HG03342 (cell line): ENCODE measurements around the gene MED27.

Source experiments
- ATAC-seq: cut with Tn5 transposase; IDR thresholded peaks from one replicate; pipeline ENCODE4 v1.9.1; 2021; ENCODE audit warnings: mild to moderate bottlenecking, moderate library complexity; ENCODE audit not compliant: unreplicated experiment

The MED27 gene

DNA sequence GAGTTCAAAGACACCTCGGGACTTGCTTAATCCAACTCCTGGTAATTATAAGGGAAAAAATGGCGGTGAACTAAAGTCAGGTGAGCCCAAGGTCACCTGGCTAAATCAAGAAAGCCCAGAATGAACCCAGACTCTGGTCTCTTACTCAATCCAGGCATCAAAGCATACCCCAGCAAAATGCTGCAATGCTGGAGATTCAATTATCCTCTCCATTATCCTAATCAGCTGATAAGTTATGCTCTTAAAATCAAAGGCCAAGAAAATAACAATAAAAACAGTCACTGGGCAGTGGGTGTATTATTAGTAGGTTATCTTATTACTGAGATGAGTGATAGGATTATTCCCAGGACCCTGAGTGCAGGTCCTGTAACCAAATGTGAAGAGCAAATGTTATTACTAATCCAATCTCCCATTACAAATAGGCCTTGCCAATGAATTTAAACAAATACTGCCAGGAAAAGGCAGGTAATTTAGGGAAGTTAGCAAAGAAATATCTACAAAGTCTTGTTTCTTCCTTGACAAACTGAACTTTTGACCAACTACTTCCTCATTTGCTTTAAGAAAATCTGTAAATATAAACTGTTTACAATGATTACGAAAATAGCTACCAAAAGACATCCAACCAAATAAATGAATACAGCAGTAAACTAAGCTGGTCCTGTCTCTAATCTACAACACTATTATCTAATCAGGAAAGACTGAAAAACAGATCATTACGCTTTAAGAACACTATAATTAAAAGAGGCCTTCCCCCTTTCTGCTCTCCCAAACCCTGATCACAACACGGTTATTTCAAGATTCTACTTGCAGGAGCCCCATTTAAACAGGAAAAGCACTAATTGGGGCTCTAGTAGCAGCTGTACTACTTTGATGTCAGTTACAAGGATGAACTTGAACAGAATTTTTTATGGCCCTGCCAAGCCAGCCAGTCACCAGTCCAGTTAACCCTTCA is 103.2 kb downstream of the MED27 start:
- no peak for ATAC-seq

DNA sequence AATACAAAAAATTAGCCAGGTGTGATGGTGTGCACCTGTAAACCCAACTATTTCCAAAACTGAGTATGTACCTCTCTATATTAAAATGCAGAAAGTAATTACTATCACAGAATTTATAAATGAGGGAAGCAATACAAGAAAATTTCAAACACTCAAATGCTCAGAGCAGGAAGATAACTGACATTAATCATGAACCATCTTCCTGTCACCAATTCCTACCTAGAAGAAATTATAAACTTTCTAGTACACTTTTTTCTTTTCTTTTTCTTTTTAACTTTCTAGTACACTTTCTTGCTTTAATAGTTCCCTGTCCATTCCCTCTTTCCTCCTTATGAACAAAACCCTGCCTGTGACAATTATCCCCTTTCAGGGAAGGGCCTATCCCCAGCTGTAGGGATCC is 106.8 kb downstream of the MED27 start:
- no peak for ATAC-seq

DNA sequence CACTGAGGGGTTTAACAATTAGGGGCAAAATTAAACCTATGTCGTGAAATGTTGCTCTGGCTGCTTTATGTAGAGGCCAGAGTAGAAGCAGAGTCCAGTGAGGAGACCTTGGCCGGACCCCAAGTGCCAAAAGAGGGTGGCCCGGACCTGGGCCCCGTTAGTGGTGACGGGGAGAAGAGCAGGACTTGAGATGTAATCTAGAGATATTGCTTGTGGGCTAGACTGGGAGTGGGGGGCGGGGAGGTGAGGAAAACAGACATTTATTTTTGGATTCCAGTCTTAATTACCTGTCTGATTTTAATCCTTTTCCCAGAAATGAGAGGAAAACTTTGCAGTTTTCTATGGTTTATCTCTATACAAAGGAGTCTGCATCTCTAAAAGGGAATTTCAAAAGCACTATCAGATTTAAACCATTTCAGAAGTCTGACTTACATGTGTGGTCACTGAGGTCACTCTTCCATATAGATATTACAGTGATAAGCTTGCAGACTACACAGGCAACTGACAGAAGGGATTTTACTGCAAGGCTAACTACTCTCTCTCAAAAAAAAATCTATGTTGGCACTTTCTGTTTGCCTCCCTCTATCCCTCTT is 108.1 kb downstream of the MED27 start:
- no peak for ATAC-seq

DNA sequence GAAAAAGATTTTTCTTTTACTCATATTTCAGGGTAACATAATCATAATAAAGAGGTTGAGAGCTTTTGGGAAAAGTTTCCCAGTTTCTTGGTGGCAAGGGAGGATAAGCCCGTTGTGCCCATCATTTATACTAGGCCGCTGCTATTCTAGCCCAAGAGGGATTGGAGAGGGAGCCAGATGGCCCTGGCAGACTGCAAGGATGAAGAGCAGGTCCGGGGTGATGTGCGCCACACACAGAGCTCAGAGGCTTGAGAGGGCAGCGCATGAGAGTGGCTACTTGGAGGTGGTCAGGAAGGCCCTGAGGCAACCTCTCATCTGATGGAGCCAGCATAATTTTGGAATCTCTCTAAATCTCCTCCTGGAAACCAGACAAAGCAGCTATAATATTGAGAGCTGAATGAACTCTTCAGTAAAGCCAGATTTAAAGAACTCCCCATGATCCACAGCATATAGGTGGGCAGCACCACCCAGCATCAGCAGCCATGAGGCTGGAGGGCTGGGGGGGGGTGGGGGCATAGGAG is 110.1 kb downstream of the MED27 start:
- ATAC-seq, result no peak

DNA sequence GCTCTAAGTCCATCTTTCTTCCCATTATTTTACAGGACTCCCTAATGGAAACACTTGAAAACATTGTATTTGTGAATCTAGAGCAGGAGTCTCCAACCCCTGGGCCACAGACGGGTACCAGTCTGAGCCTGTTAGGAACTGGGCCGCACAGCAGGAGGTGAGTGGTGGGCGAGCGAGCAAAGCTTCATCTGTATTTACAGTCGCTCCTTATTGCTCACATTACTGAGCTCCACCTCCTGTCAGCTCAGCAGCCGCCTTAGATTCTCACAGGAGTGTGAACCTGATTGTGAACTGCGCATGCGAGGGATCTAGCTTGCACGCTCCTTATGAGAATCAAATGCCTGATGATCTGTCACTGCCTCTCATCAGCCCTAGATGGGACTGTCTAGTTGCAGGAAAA is 111.0 kb downstream of the MED27 start:
- ATAC-seq, result no peak

DNA sequence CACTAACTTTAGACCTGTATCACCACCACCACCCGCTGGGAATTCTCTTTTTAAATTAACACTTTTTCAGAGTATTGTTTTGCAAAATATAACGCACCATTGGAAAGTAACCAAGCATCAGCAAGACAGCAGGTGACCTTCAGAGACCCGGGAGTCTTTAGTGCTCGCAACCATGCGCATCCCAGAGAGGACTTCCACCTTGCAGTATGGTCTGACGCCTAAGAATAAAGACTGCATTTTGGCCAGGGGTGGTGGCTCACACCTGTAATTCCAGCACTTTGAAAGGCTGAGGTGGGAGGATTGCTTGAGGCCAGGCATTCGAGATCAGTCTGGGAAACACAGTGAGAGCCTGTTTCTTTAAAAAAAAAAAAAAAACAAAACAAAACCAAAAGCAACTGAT is 113.8 kb downstream of the MED27 start:
- ATAC-seq, result no peak

DNA sequence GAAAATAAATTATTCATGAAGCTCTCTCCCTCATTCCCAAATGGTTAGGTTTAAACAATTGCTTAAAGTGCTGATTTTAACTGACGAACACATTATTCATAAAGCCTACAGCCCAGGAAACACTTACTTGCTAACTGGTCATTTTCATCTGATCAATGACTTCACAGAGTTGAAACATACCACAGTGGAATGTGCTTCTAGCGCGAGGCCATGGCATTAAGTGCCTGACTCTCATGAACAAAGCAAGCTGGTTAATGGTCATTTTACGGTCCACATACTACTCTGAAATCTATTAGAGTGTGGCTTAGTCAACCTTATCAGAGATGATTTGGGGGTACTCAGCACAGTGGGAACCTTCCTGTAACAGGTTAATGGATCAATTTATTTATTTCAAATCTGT is 114.6 kb downstream of the MED27 start:
- no peak for ATAC-seq

DNA sequence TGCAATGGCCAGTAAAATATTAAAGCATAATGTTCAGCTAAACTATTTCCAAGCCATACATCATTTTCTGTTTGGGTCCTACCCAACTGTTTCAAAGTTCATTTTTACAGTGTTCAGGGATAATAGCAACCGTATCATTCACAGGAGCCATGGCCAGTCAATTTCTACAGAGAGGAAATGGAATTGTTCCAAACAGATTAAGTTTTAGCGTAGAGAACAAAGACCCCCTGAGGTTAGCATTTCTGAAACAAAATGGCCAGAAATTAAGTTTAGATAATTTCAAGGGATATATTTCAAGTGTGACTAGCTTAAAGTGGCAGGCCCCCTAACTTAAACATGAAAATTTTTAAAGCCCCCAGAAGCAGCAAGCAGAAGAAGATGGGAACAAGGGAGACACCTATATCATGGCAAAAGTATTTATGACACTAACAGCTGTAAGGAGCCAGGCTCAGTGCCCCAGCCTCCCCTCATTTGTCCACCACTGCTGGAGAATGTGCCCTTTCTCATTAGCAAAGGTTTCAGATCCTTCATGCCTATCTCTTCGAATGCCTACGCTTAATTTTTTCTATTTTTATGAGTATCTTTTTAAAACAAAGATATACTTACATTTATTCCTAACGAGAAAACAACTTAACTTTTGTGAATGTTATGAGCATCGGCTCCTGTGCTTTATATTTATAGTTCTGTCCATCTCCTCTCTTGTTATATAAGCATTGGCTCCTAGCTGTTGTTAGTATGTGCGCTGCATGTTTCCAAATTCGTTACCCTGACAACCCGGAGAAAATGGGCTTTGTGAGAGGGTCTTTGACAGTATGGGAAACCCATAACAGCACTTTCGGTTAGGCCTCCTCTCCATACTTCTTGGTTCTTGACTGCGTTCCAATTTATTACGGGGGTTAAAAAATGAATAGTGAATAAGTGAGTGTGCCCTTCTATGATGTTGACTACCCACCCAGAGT is 116.3 kb downstream of the MED27 start:
- ATAC-seq, result no peak

DNA sequence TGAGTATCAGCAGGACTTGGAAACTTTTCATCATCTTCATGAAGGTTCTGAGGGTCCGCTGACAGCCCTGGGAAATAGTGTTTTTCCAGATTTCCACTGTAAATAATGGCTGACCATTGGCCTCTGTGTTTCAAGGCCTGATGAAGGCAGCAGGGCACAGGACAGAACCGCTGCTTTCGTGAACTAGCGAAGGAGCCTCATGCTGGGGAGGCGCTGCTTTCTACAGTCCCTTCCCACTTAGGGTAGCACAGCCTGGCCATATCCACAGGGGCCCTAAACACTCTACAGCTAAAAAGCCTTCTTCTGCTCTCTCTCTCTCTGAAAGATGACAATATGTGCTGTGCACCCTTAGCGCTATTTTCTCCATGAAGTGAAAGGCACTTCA is 118.2 kb downstream of the MED27 start:
- ATAC-seq, result no peak

DNA sequence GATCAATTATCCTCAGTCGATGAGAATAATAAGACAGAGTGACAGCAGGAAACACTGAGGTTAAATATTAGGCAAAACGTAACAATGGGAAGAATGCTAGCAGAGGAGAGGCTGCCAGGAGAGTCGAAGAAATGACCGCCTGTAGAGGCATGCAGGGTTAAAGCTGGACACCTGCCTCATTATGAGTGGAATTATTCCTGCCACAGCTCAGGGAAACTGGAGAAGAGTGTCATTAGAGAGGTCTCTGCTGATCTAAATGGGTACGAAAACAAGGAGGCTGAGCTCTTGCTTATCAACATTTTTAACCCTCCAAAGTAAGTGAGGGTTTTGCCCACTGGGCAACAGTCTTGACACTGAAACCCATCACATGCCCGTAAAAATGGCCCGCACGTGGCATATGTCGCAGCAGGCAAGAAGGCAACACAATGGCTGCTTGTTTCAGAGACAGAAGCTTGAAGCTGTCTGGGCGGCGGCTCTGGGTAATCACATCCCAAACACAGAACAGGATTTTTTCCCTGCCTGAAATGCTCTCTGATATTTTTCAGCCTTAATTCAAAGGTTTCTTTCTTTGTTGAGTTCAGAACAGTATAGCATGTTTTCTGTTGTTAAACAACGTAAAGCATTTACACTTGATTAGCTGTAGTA is 118.7 kb downstream of the MED27 start:
- ATAC-seq, result no peak

DNA sequence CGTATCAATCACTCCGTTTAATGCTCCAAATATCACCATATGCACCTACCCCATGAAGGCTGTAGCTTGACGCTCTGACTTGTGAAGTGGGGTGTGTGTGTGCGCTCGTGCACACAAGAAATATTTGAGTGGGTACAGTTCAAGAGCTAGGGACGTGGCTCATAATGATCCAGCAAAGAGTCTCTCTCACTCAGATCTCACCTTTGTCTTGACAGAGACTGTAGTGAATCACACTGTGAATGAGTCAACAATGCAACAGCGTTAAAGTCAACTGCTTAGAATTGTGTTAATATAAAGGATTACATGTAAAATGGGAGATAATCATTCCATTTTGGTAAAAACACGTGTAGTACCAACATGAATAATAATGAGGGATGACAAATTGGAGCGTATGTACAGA is 119.4 kb downstream of the MED27 start:
- ATAC-seq, result no peak

DNA sequence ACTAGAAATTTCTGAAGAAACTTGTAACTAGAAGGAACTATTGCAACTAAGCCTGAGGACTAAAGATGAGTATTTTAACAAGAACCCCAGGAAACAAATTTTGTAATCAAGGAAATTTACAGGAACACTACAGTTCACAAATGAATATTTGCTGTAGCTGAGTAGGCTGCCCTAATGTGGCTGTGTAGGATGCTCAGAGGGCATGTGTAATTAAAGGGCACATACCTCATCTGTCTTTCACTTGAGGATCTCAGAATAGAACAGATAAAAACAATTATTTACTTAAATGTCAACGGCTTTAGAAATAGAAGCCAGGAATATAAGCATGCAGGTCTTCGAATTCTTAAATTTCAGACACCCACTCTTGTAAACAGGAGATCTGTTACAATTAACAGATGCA is 119.8 kb downstream of the MED27 start:
- ATAC-seq, result no peak

DNA sequence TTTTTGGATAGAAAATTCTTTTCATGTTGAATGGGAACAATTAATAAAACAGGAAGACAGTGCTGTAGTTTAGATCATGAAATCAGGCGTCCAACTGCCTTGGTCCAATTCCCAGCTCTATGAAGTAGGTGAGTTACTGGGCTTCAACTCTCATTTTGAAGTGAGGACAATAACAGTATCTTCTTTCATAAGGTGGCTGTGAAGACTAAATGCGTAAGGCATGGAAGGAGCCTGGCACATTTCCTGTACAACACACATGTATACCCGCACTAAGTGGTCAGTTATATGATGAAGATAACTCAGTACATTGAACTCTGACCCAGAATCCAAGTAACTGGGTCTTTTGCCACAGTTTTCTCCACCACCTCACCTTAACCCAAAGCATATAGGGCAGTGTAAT is 120.6 kb downstream of the MED27 start:
- ATAC-seq, result no peak

DNA sequence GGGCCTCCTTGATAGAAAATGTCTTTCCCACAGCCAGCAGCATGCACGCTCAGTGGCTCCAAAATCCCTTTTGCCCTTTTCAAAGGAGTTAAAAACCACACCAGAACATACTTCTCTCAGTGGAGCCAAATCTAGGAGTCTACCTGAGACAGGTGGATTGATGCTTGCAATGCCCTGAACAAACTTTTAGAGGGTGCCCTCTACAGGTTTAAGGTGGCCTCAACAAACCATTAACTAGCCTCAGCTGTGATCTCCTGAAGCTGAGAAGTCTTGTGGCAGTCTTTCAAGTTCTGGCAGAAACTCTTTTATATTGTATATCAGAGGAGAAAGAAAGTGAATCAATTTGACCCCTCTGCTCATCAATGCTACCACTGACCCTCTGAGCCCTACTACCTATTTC is 125.4 kb downstream of the MED27 start:
- ATAC-seq, result no peak

DNA sequence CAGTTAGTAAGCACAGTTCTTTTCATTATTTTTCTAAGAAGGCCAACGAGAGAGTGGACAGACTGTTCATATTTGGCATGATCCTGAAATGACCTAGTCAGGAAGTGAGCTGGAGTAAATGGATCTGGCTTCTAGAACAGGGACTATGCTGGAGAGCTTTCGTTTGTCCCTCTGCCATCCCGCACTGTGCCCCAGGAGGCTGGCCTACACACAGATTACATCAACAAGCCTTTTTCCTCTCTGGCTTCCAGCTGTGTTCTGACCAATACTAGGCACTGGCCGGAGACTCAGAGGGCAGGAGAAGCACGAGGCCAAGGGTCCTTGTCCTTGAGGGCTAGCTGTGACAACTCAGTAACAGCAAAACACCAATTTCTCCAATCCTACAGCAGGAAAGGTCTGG is 127.8 kb downstream of the MED27 start:
- no peak for ATAC-seq

DNA sequence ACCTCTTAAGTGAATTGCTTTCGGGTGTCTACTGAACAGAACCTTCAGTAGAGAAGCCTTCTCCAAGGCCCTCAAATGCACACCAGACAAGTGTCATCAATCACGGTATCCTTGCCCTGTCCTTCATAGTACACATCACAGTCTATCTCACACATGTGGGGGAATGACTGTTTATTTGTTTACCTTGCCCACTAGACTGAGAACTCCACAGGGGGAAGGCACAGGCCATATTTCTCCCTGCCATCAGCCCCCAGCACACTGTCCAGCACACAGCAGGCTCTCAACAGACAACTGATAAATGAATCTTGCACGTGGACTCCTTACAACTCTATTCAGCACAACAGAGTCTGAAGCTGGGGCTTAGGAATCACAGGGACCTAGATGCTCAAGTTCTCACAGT is 128.5 kb downstream of the MED27 start:
- ATAC-seq, result no peak

DNA sequence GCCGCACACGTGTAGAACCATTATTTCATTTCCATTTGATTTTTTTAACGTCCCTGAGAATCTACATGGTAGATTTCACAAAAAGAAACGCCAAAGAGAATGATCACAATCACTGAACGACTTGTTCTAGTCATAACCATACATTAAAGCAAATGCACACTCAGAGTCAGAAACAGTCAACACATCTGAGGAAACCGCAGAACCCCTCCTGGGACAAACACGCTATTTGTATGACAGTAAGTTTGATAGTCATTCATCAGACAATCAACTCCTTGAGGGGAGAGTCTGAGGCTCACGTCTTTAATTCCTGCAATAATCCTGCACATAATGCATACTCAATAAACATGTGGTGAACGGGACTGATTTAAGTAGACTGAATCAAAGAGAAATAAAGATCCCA is 129.2 kb downstream of the MED27 start:
- no peak for ATAC-seq

DNA sequence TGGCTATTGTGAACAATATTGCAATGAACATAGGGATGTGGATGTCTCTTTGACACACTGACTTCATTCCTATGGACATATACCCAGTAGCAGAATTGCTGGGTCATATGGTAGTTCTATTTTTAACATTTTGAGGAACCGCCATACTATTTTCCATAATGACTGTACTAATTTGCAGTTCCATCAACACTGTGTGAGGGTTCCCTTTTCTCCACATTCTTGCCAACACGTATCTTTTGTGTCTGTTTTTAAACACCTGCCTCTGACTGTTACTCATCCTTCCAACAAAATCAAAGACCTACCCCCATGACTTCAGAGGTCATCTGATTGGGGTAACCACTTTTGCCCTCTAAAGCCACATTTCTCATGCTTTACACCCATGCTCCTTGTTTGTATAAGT is 133.5 kb downstream of the MED27 start:
- no peak for ATAC-seq

DNA sequence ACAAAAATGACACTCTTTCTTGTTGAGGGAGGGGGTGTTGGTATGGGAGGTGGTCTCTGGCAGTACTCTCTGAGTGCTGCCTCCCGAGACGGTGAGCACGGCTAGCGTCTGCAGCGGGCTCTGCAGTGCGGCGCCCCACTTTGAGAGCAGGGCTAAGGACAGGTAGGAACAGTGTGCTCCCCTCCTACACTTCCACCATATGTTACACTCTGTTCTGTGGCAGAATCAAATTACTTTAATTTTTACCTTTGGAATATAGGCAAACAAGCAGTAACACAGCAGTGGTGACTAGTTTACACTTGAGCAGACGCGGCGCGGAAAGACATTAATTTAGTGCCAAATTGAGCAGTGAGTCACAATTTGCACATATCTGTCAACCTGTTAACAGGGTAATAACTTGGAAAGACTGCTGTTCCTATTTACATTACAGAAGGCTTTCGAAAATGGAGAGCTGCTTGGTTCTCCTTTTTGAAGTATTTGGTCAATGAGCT is 136.3 kb downstream of the MED27 start:
- ATAC-seq, result no peak

DNA sequence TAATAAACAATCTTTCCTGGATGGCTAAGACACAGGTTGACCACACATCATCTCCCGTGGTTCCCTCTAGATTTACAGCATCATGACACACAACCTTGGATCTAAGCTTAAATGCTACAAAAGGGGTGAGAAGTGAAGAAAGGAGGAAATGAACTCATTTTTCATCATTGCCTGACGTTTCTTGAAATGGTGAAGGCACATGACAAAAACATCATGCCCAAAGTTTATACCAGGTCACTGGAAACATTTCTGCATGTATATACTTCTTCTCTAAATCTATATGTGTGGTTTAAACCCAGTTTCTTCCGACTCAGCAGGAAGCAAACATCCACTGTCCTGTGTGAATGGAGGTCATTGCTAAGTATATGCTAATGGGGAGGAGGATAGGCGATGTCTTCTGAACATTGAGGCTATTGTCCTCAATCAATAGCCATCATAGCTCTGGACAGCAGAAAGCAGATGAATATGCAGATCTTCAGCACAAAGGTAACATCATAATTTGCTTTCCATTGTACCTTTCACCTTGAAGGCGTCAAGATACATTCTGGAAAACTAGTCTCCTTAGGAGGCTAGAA is 137.4 kb downstream of the MED27 start:
- no peak for ATAC-seq
